ENCODE results near the gene DMBX1. TPM values are rescaled to one million over a fixed set of nuclear protein-coding genes. Genes with fewer than 3 reads are reported as not detected.
A peak's percentile ranks its signal among the peaks of the same experiment; 100 is the strongest.

The DMBX1 gene
- total RNA-seq (2014; rRNA removed) = not detected in 2 replicates
- polyA plus RNA-seq (2012) = not detected

DNA sequence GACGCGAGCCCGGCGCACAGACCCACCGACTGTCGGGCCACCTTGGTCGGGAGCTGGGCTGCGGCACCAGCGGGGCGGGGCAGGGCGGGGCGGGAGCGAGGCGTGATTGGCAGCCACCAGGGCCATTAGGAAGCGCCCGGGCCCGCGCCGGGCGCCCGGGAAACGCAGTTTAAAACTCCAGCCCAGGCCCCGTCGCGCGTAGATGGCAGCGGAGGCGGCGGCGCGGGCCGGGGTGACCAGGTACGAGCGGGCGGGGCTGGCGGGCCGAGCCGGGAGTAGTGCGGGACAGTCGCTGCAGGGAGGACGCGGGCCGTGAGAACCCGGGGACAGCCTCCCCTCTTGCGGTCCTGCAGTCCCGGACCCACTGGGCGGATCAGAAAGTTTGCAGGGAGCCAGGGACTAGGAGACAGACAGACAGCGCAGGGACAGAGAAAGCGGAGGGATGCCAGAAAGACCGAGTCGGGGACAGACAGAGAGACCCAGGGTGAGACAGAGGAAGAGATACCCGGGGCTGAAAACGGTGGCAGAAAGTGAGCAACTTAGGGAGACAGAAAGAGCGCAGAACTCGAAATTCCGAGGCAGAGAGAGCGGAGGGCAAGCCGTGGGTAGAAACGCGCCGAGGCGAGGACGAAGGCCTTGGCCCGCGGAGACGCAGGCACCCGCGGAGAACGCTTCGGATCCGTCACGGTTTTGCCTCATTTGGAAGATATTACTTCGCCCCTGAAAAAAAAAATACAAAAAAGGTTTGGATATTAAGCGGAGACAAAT, at the start of gene DMBX1:
DMBX1 (plus strand) TSS at position 199 of the 768 bp plus-strand sequence. CDS start 17,175 bp downstream, outside the sequence.
- DNase-seq (ENCODE audit: low read depth) = no peak

DNA sequence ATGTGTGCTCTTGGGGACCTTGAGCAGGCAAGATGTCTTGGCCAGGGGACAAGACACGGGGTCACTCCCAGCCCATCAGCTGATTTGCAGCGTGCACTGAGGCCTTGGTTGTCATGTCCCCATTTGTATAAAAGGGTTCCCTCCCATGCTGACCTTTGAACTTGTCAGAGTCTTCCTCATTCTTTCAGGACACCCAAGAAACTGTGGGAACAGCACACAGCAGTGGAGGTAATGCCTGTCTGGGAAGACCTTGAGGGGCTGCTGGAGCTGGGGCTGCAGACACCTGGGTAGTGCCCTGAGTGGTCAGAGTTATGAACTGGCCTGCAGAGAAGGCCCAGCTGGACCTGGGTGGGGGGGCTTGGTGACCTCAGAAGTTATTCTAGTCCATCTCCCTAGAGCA, 49.2 kb upstream of the DMBX1 start:
- DNase-seq (ENCODE audit: low read depth) = no peak

DNA sequence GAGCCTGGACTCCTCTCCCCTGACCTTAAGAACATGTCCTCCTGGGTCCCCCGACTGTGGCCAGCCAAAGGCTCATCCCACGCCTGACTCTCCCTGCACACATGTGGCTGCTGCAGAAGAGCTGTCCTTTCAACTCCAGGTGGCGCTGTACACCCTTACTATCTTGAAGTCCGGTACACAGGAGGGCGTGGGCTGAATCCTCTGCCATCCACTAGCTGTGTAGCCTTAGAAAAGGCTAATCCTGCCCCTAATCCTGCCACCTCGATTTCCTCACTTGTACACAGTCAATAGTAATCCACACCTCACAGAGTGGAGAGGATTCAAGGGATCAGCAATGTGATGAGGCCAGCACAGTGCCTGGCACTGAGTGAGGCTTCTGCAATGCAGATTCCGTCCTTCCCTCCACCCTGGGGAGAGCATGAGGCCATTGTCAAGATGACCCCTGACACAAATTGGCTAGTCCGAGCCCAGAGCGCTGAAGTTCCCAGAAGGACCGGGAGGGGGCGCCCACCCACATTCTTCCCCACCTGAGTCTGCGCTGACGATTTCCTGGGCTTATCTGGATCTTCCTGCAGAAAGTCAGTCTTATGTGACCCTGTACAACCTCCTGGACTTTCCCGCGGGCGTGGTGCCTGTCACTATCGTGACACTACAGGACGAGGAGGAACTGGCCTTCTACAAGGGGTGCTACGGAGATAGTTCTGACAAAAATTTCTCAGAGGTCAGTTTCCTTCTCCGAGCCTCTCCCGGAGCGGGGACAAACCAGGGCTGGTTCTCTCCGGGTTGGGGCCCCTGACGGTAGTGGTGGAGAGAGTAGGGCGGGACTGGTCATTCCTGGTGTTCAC, 47.1 kb upstream of the DMBX1 start:
- peak; percentile 74 for DNase-seq (ENCODE audit: low read depth)

DNA sequence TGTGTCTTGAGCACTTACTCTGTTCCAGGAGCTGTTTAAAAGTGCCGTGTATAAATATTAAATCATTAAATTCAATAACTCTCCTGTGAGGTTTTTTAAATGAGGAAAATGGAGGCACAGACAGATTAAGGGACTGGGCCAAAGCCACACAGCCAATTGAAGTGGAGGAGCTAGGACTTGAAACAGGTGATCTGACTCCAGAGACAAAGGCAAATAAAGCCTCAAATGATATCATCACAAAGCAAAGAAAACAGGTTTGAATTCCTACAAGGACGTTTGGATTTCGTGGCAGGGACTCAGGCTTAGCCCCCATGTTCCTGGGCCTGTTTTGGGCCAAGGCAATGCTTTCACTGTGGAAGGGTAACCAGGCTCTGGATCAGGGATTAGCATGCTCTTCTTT, 45.2 kb upstream of the DMBX1 start:
- DNase-seq (ENCODE audit: low read depth) = no peak

DNA sequence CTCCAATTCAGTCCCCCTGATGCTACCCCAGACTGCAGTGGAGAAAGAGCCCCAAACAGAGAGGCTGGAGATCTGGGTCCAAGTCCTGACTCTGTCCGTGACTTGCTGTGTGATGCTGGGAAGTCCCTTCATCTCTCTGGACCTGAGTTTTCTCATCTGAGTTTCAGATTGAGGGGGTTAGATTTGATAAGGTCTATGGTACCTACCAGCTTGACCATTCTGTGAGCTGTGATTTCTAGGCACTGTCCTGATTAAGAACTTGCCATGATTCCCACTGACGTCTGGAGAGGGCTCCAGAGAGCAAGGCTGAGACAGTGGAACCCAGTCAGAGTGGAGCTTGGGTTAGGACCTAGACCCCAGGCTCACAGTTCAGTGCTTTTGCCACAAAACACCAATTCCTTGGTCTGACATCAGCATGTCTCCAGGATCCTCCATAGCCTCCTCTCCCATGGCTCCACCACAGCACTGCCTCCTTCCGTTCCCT, 43.8 kb upstream of the DMBX1 start:
- no peak for DNase-seq (ENCODE audit: low read depth)

DNA sequence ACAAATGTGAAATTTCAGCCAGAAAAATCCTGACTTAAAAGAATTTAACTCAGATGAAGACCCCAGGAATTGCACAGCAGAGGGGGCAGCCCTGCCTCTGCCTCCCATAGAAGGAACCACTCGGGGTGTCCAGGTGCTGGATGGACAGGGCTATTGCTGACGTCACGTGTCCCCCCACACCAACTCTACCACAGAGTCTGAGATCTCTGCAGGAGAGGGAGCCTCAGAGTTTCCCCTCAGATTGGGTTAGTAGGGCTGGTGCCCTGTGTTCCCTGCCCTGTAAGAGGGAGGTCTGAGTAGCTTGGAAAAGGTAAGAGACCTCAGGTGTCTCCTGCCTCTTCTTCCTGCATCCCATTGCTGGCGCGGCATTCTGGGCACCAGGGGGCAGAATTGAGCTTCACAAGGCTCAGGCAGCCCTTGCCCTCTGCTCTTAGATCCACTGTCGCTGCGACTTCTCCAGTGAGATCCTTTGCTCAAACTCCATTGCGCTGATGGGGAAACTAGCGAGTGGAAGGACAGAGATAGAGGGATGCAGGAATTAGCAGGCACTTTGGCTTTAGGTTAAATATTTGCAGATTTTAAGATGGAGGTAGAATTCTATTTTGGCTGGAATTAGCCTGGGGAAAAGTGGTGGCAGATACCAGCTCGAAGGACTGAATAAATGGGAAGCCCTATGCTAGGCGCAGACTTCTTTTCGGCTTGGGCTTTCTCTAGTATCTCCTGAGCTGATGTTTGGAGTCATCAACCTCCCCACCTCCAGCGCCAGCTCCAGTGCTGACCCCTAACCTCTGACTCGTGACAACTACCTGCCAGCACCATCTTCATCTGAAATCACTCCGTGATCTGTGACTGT, 42.8 kb upstream of the DMBX1 start:
- peak; percentile 44 for DNase-seq (ENCODE audit: low read depth)

DNA sequence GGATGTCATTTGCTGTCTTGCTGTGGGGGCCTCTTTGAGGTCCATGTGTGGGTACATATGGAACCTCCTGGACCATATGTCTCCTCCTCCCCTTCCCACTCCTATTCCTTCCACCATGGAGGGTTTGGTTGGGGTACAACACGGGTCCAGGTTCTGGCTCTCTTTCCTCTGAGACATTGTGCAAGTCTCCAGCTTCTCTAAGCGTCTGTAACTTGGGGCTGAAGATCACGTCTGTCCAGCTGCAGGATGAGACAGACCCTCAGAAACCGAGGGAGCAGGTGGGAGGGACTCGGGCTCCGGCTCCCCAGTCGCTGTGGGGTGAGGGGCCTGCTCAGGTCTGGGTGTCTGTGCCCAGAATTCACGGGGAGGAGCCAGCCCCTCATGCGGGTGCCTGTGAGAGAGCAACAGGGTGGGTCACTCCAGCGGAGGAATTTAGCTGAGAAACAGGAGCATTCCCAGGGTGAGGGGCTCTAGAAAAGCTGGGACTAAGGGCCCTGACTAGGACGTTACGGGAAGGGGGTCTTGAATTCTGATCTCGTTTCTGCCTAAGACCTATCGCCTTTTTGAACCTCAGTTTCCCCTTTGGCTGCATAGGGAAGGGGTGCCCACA, 42.0 kb upstream of the DMBX1 start:
- DNase-seq (ENCODE audit: low read depth) = no peak

DNA sequence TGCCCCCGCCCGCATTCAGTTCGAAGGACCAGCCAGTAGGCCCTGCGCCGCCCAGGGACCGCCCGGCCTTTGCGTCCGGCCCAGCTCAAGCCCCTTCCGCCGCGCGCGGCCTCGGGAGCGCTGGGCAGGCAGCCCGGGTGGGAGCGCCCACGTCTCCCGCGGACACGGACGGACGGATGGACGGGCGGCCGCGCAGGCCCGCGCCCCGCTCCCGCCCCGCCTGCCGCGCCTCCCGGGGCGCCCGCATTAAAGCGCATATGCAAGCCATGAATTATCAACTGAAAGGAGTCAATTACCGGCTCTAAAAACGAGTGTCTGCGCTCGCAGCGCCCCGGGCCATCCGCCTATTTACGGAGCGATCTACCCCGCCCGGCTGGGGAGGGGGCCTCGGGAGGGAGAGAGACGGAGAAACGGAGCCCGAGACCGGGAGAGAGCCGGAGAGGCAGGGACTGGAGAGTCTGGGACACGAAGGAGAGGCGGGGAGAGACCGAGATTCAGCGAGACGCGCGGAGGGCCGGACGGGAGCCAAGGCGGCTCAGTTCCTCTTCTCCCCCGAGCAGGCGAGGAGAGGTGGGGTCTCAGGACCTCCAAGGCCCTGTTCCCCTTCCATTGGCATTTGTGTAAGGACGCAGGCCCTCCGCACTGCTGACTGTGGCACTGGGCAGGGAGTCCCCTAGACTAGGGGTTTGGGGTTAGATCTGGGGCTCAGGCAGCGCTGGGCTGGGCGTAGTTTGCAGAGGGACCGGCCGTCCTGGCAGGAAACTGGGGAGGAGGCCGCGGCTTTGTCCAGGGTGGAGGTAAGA, 41.3 kb upstream of the DMBX1 start:
- no peak for DNase-seq (ENCODE audit: low read depth)

DNA sequence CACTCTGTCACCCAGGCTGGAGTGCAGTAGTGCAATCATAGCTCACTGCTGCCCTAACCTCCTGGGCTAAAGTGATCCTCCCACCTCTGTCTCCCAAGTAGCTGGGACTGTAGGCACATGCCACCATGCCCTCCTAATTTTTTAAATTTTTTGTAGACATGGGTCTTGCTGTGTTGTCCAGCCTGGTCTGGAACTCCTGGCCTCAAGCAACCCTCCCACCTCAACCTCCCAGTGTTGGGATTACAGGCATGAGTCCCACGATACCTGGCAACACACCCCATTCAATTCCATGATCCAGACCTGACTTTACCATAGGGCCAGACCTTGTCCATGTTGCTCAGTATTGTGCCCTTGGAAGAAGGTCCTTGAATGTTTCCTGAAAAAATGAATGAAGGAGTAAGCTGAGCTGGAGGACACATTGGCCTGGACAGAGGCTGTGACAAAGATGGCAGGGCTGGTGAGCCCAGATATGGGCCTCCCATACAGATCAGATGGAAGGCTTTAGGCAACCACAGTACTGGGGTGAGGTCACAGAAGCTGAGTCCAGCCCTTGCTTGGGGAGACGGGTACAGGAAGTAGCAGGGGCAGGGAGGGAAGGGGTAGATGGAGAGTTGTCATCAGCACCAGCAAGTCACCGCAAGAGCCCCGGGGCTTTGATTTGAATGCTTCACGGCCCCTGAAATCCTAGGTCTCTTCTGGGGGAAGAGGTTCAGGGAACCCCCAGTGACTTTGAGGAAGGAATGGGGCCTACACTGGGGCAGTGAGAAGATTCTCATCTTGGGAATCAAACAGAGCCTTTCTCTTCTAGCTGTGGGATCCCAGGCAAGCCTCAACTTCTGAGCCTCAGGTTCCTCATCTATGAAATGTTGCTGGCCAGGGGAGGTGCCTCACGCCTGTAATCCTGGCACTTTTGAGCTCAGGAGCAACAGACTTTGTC, 40.1 kb upstream of the DMBX1 start:
- no peak for DNase-seq (ENCODE audit: low read depth)

DNA sequence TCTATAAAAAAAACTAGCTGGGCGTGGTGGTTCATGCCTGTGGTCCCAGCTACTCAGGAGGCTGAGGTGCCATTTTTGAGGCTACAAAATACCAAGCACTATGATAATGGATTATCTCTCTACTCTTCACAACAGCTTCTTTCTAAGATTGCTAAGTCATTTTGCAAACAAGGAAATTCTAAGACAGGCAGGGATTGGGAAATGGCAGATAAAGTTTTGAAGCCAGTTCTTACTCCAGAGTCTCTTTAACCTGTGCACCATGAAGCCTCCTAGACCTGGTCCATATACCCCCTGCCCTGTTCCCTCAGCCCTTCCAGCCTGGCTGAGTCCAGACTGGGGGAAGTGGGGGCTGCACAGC, 39.5 kb upstream of the DMBX1 start:
- no peak for DNase-seq (ENCODE audit: low read depth)

DNA sequence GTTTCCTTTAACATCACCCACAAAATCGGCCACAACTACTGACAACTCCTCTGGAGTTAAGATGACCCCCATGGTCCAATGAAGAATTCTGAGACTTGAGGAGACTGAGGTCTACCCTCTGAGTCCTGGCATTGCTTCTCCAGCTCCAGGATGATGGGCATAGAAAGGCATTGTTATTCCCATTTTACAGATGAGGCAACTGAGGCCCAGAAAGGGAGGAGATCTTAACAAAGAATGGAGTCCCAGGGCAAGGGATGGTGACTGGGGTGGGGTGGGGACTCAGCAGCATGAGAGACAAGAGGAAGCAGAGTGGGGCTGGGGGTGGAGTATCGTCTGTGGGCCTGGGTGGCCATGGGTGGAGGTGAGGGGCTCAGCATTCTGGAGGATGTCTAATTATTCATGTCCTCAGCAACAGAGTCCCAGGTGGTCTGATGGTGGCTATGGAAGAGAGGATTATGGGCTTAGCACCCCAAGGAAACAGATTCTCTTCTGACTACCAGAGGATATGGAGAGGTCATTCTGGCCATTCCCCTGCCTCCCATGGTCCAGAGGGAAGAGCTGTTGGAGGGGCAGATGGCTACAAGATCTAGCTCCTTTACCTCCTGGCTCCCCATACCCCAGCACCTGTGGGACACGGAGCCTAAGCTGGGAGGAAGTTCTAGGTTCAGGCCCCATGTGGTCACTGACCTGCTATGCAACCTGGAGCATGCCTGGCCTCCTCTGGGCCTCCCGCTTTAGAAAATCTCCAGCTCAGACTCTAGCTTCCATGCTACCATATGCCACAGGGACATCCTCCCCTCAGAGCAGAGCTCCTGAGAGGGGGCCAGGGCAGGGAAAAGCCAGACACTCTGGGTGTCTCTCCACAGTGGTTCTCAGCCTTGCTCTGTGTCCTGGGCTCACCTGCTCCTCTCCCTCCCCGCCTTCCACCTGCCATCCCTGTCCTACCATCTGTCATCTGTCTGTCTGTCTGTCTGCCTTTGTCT, 37.4 kb upstream of the DMBX1 start:
- DNase-seq (ENCODE audit: low read depth) = no peak

DNA sequence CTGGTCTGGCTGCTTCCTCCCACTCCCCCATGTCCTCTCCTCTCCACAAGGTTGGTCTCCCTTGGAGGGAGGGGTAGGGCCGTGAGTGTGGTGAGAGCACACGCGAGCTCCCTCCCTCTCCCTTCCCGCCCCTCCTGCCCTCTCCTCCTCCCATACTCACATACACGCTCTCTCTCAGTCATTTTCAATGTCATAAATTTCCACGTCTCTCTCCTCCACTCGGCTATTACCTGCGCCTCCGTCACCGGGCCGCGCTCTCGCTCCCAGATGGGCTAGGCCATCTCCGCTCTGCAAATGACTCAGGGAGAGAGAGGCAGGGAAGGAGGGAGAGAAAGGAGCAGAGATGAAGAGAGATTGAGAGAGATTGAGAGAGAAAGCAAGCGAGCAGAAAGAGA, 36.7 kb upstream of the DMBX1 start:
- no peak for DNase-seq (ENCODE audit: low read depth)

DNA sequence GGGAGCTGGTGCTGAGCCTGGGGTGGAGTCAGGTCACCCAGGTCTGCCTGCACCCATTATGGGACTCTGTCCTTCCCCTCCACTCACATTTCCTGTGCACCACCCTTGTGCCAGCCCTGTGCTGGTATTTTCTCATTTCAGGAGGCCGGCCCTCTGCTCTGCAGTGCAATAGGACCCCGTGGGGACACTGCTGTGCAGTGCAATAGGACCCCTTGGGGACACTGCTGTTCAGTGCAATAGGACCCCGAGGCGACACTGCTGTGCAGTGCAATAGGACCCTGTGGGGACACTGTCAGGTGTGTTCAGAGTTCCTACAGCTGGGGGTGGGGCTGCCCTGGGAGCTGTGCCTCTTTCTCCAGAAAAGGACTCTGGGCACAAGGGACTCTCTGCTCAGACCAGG, 36.2 kb upstream of the DMBX1 start:
- no peak for DNase-seq (ENCODE audit: low read depth)

DNA sequence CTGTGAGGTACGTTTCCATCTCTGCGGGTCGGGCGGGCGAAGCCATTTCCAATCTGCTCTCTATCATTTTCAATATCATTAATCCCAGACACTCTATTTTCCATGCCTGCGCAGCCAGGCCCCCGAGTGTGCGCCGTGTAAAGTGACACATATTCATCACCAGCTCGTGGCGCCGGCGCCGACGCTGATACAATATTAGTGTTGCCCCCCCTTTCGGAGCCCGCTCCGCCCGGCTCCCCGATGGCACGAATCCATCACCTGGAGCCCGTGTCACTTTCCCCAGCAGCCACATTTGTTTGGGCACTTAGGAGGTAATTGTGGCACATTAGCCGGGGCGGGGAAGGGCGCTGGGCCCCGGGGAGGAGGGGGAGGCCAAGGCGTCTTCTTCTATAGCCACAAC, 33.7 kb upstream of the DMBX1 start:
- DNase-seq (ENCODE audit: low read depth) = no peak

DNA sequence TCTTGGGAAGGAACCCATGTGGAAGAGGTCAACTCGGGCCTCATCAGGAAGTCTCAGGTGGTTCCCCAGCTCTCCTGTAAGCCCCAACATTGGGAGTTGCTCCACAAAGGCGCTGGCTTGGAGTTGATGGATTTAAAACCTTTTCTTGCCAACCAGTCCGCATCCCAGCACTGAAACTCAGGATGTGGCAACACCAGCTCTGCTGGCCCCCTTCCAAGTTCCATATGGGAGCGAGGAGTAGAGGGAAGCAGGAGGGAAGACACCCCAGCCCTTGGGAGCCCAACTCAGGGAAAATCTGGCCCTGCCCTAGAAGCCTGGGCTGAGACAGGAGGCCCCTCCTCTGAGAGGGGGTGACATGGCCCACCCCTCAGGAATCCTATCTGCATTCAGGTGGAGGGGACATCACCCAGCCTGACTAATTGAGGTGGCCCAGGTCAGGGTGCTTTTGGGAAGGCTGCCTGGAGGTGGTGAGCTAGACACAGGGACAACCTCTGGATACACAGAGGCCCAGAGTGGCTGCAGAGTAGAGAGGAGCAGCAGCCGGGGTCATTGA, 33.1 kb upstream of the DMBX1 start:
- no peak for DNase-seq (ENCODE audit: low read depth)

DNA sequence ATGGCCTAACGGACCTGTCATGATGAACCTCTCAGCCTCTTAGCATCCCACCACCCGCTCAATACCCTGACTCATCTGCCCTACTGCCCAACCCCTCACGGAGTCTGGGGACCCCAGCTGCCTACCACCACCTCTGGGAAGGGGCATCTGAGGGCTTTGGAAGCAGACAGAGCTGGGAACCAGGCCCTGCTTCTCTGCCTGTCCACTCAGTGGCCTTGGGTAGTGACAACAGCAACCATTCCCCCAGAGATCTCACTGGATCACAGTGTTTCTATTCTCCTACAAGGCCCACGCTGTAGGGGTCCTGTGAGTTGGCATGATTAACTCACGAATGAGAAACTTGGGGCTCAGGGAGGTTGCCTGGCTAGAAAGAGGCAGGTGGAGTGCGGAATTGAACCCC, 32.5 kb upstream of the DMBX1 start:
- DNase-seq (ENCODE audit: low read depth) = no peak

DNA sequence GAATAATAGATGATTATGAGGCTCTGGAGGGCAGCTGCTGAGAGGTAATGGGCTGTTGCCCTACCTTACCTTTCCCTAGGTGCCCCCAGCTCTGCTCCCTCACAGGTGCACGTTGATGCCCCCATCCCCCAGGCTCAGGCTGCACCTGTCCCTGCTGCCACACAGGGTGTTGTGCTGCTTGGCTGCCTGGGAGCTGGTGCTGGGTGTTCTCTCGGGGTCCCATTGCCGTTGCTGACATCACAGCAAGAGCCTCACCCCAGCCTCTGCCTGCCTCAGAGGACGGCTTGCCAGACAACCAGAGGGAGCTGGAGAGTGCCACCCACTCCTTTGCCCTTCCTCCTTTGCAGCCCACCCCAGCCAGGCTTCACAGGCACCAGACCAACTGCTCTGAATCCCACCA, 31.4 kb upstream of the DMBX1 start:
- DNase-seq (ENCODE audit: low read depth) = no peak

DNA sequence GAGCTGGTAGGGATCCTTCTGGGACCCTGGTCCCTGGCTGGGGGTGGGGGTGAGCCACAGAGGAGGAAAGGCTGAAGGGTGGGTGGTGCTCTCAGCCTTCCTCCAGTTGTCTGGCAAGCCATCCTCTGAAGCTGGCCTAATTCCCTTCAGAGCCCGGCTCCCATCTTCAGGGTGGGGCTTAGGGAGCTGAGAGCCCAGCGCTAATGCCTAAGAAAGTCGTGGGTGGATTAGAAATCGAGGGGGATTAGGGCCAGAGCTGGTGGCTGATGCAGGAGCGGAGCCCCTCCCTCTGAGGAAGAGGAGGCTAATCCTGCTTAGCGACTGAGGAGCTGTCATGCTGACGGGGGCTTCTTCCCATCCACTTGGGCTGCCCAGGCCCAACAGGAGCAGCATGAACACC, 30.8 kb upstream of the DMBX1 start:
- DNase-seq (ENCODE audit: low read depth) = no peak
